T-helper 2 cell treated with Interferon-gamma antibody and Interleukin-4, amounts not matched to agents 100 ng/mL and 5 ng/mL, for 36 hours (primary cell): ENCODE measurements around the gene ZNF579. TPM values are rescaled to one million over a fixed set of nuclear protein-coding genes. Genes with fewer than 3 reads are reported as not detected.
"Not testable (repeated sequence)": the region's sequence is repeated elsewhere in the genome, so short reads cannot be mapped to it uniquely, and the experiment has no call there.

ENCODE experiments used
- intact Hi-C: fragments of 100-400 bp; cut with micrococcal nuclease; formaldehyde crosslinking; loops from one replicate; pipeline ENCODE4 v1.15.1; 2023
- total RNA-seq: library from RNA; stranded (reverse); gene quantifications from 2 replicates; pipeline ENCODE4 v1.2.3, GENCODE V29; 2022

Gene ZNF579
- total RNA-seq, 1 donor from 2014 or later: 6.7 TPM

GRCh38 chr19:55597501-55597921, 16.9 kb upstream of the ZNF579 start:
- intact Hi-C loops: no loop called here

GRCh38 chr19:55596304-55596703, 15.7 kb upstream of the ZNF579 start:
- intact Hi-C loops: no loop called here

- intact Hi-C loops: no loop called here
Measured at GRCh38 chr19:55594996-55595545, 14.4 kb upstream of the ZNF579 start.

- intact Hi-C loops: no loop called here
Measured at GRCh38 chr19:55593096-55593772, 12.6 kb upstream of the ZNF579 start.

GRCh38 chr19:55592391-55593090, 11.9 kb upstream of the ZNF579 start:
- intact Hi-C loops: no loop called here

GRCh38 chr19:55591555-55591954, 10.9 kb upstream of the ZNF579 start:
- intact Hi-C loops: no loop called here

- intact Hi-C loops: no loop called here
Measured at GRCh38 chr19:55590617-55591016, 10.0 kb upstream of the ZNF579 start.

GRCh38 chr19:55590109-55590508, 9.5 kb upstream of the ZNF579 start:
- intact Hi-C loops: no loop called here

GRCh38 chr19:55588738-55589137, 8.1 kb upstream of the ZNF579 start:
- intact Hi-C loops: no loop called here

GRCh38 chr19:55586976-55587668, 6.5 kb upstream of the ZNF579 start:
- intact Hi-C loops: loop anchor here (1.0 to 2.0 kb wide), 2 partner anchors 12 to 18 kb away; partner anchors contain the start of genes FIZ1 and ZNF865

GRCh38 chr19:55585658-55586339, 5.2 kb upstream of the ZNF579 start:
- intact Hi-C loops: loop anchor here (2.0 kb wide), 1 partner anchor 19 kb away; the partner anchor contains the start of gene ZNF865

GRCh38 chr19:55584871-55585270, 4.2 kb upstream of the ZNF579 start:
- intact Hi-C loops: no loop called here

GRCh38 chr19:55583897-55584296, 3.2 kb upstream of the ZNF579 start:
- intact Hi-C loops: not testable (repeated sequence)

- intact Hi-C loops: not testable (repeated sequence)
Measured at GRCh38 chr19:55582284-55582683, 1.6 kb upstream of the ZNF579 start.

GRCh38 chr19:55581823-55582223, 1.2 kb upstream of the ZNF579 start:
- intact Hi-C loops: loop anchor here (2.0 kb wide), 1 partner anchor 17 kb away; the partner anchor contains the start of gene FIZ1

GRCh38 chr19:55581145-55581822, 636 bp upstream of the ZNF579 start:
- intact Hi-C loops: loop anchor here (2.0 kb wide), 1 partner anchor 18 kb away; the partner anchor contains the start of gene FIZ1

GRCh38 chr19:55579766-55580621, 654 bp downstream of the ZNF579 start:
- intact Hi-C loops: loop anchor here (1.0 to 2.0 kb wide), 2 partner anchors 19 to 44 kb away; partner anchors contain the start of genes FIZ1 and ZNF784

GRCh38 chr19:55578761-55579747, 1.6 kb downstream of the ZNF579 start:
- intact Hi-C loops: no loop called here
